ENCODE data around the gene IRAK2. TPM values are rescaled to one million over a fixed set of nuclear protein-coding genes. Genes with fewer than 3 reads are reported as not detected.

Gene IRAK2, protein sequence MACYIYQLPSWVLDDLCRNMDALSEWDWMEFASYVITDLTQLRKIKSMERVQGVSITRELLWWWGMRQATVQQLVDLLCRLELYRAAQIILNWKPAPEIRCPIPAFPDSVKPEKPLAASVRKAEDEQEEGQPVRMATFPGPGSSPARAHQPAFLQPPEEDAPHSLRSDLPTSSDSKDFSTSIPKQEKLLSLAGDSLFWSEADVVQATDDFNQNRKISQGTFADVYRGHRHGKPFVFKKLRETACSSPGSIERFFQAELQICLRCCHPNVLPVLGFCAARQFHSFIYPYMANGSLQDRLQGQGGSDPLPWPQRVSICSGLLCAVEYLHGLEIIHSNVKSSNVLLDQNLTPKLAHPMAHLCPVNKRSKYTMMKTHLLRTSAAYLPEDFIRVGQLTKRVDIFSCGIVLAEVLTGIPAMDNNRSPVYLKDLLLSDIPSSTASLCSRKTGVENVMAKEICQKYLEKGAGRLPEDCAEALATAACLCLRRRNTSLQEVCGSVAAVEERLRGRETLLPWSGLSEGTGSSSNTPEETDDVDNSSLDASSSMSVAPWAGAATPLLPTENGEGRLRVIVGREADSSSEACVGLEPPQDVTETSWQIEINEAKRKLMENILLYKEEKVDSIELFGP
- total RNA-seq (1 to 10 TPM; 5.0 to 5.1 TPM), polyA plus RNA-seq (10.3 TPM)

DNA sequence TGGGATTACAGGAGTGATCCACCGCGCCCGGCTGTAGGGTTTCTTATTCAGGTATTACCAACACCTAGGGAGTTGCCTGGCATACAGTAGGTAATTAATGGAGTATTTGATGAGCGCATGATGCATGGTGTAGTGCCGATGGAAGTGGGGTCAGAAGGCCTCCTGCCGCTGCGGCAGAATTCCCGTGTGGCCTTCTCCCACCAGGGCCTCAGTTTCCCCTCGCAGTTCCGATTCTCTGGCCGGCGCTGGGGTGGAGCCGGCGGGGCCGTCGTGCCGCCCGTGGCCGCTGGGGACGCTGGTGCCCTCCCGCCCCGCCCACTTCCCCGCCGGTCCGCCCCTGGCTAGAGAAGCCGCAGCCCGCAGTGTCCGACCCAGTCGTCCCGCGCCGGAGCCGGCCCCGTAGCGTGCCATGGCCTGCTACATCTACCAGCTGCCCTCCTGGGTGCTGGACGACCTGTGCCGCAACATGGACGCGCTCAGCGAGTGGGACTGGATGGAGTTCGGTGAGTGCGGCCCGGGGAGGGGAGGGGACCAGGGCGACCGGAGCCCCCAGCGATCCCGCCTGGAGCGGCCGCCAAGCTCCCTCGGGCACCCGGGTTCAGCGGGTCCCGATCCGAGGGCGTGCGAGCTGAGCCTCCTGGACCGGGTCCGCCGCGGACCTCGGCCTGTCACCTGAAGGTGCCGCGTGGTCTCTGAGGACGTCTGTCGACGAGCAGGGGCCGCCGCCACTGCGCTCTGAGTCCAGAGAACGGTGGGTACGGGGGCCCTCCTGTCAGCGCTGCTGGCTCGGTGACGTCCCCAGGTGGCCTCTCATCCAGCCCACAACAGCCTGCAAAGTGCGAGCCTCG is at the start of gene IRAK2:
TSS of gene IRAK2 (plus strand) at position 374 of the 848 bp plus-strand sequence. CDS start at position 410, 36 bp downstream.
- no peaks in the 10 kb centered on the region for H3K27me3 ChIP-seq (ENCODE audit: insufficient read depth, low read length, poor library complexity, severe bottlenecking)
- peaks cover 14 to 26% (median 23%) of the 10 kb centered on the region in 3 donors for H3K4me1 Mint-ChIP-seq
- ChIA-PET POLR2A (no interaction called here), CTCF (interaction anchor here (0.6 to 2.7 kb wide), 17 partner anchors 9 to 231 kb away, joined by 3 to 14 read pairs (median 4); partner anchors contain the start of genes CRELD1 and TATDN2)
- H3K27ac Mint-ChIP-seq, result peak within 1 kb of the TSS; percentile 51 to 89 (median 85)
- H3K36me3 ChIP-seq (ENCODE audit: insufficient read depth, low read length), result no peaks in the 10 kb centered on the region
- peaks cover 0 to 7% (median 5%) of the 10 kb centered on the region in 5 donors for H3K9me3 Mint-ChIP-seq
- peak; percentile 51 to 72 (median 58) for DNase-seq
- peak within 1 kb of the TSS; percentile 70 for H3K4me3 ChIP-seq (ENCODE audit: low read length)
- peaks cover 10% of the 10 kb centered on the region for H3K9me3 ChIP-seq (ENCODE audit: low read length)
- H3K4me1 ChIP-seq (ENCODE audit: insufficient read depth, low read length), result peaks cover 8% of the 10 kb centered on the region
- H3K27ac ChIP-seq (ENCODE audit: low read depth, low read length), result peak within 1 kb of the TSS; percentile 53
- H3K4me3 Mint-ChIP-seq, result peak within 1 kb of the TSS; percentile 81 to 93 (median 89)
- no peaks in the 10 kb centered on the region for H3K27me3 Mint-ChIP-seq
- peaks cover 8 to 11% (median 9%) of the 10 kb centered on the region in 3 donors for H3K36me3 Mint-ChIP-seq

DNA sequence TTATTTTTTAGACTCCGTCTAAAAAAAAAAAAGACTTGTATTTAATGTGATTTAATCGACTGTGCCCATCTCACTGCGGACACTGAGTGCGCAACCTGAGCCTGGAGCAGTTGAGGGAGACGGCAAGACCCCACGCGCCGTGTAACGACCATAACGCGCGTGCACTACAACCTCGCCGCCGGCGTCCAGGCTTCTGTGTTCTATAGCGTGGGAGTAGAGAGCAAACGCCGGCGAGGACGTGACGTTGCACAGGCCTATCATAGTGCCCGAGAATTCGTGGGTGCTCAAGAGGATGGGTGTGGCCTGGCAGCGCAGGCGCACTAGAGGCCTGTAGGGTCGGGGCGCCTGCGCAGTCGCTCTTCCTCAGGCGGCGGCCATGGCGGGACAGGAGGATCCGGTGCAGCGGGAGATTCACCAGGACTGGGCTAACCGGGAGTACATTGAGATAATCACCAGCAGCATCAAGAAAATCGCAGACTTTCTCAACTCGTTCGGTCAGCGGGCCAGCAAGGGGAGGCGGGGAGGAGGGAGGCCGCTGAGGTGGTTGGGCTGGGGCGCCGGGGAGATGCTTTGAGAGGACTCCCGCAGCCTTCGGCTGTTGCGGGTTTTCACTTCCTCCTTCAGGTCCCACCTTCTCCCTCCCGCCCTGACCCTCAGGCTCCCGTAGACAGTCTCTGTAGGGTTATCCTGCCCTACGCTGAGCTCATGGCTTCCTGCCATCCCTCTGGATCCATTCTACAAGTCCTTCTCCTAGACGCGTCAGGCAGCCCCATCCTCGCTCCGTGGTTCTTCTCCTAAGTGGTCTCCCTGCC is 49.2 kb upstream of the IRAK2 start, which contains the start of gene BRK1:
TSS of gene BRK1 (plus strand) at position 350 of the 812 bp plus-strand sequence. CDS start at position 377, 27 bp downstream.
- peak within 1 kb of the TSS; percentile 96 for H3K4me3 ChIP-seq (ENCODE audit: low read length)
- no peaks in the 10 kb centered on the region for H3K9me3 Mint-ChIP-seq
- peaks cover 34 to 47% (median 44%) of the 10 kb centered on the region in 3 donors for H3K4me1 Mint-ChIP-seq
- H3K36me3 Mint-ChIP-seq, result peaks cover 0 to 25% (median 0%) of the 10 kb centered on the region in 3 donors
- peak within 1 kb of the TSS; percentile 82 for H3K27ac ChIP-seq (ENCODE audit: low read depth, low read length)
- H3K36me3 ChIP-seq (ENCODE audit: insufficient read depth, low read length), result no peaks in the 10 kb centered on the region
- peak within 1 kb of the TSS; percentile 90 to 100 (median 99) for H3K4me3 Mint-ChIP-seq
- POLR2A ChIA-PET, result interaction anchor here (0.6 to 1.1 kb wide), 7 partner anchors 104 to 182 kb away, joined by 3 to 10 read pairs (median 4); partner anchors contain the start of gene CRELD1
- peak; percentile 89 to 97 (median 91) for DNase-seq
- peak within 1 kb of the TSS; percentile 87 to 100 (median 98) for H3K27ac Mint-ChIP-seq
- no peaks in the 10 kb centered on the region for H3K27me3 Mint-ChIP-seq
- no peaks in the 10 kb centered on the region for H3K27me3 ChIP-seq (ENCODE audit: insufficient read depth, low read length, poor library complexity, severe bottlenecking)
- CTCF ChIA-PET, result interaction anchor here (0.7 kb wide), 1 partner anchor 84 kb away, joined by 3 read pairs; no protein-coding TSS in a partner anchor
- H3K4me1 ChIP-seq (ENCODE audit: insufficient read depth, low read length), result peaks cover 34% of the 10 kb centered on the region
- no peaks in the 10 kb centered on the region for H3K9me3 ChIP-seq (ENCODE audit: low read length)

DNA sequence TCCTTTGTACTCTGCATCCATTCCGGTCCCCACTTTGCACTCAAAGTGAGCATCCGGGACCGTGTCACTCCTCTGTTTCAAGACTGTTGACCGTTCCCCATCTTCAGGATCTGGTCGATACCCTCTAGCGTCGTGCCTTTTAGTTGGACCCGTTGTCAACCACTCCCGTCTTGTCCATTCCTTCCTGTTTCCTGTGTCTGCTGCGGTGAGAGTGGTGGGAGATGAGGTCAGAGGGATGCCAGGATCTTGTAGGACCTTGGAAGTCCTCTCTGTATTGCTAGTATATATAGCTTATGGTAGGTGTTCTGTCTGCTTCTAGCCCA is 48.6 kb upstream of the IRAK2 start:
- POLR2A ChIA-PET, result interaction anchor here (0.9 kb wide), 1 partner anchor 132 kb away, joined by 3 read pairs; the partner anchor contains the start of gene TATDN2
- H3K9me3 ChIP-seq (ENCODE audit: low read length), result no peaks in the 10 kb centered on the region
- CTCF ChIA-PET, result interaction anchor here (1.1 to 2.0 kb wide), 2 partner anchors 10 to 13 kb away, joined by 3 to 4 read pairs; no protein-coding TSS in a partner anchor
- peak overlapping the region; percentile 82 for H3K27ac ChIP-seq (ENCODE audit: low read depth, low read length)
- peaks cover 34% of the 10 kb centered on the region for H3K4me1 ChIP-seq (ENCODE audit: insufficient read depth, low read length)
- H3K9me3 Mint-ChIP-seq, result no peaks in the 10 kb centered on the region
- peak overlapping the region; percentile 90 to 100 (median 99) for H3K4me3 Mint-ChIP-seq
- H3K4me3 ChIP-seq (ENCODE audit: low read length), result peak overlapping the region; percentile 96
- H3K27ac Mint-ChIP-seq, result peak overlapping the region; percentile 87 to 100 (median 98)
- no peaks in the 10 kb centered on the region for H3K27me3 ChIP-seq (ENCODE audit: insufficient read depth, low read length, poor library complexity, severe bottlenecking)
- H3K36me3 ChIP-seq (ENCODE audit: insufficient read depth, low read length), result no peaks in the 10 kb centered on the region
- peaks cover 0 to 30% (median 0%) of the 10 kb centered on the region in 3 donors for H3K36me3 Mint-ChIP-seq
- DNase-seq, result peak in 1 of 5 donors; percentile 3
- no peaks in the 10 kb centered on the region for H3K27me3 Mint-ChIP-seq
- peaks cover 40 to 53% (median 50%) of the 10 kb centered on the region in 3 donors for H3K4me1 Mint-ChIP-seq

DNA sequence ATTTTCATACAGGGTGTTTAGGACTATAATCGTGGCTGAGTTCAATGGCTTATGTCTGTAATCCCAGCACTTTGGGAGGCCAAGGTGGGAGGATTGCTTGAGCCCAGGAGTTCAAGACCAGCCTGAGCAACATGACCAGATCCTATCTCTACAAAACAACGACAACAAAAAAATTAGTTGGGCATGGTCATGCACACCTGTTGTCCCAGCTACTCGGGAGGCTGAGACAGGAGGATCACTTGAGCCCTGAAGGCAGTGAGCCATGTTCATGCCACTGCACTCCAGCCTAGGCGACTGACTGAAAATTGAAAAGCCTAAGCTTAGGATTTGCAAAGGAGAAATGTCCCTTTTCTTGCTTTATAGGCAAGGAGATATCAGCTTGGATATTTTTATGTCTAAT is 47.8 kb upstream of the IRAK2 start:
- no peaks in the 10 kb centered on the region for H3K27me3 ChIP-seq (ENCODE audit: insufficient read depth, low read length, poor library complexity, severe bottlenecking)
- Mint-ChIP-seq H3K27me3 (no peaks in the 10 kb centered on the region), H3K36me3 (peaks cover 0 to 34% (median 0%) of the 10 kb centered on the region in 3 donors), H3K4me1 (peaks cover 43 to 57% (median 54%) of the 10 kb centered on the region in 3 donors), H3K9me3 (no peaks in the 10 kb centered on the region), H3K4me3 (peak overlapping the region; percentile 27 to 100 (median 99)), H3K27ac (peak overlapping the region in 6 of 8 donors; percentile 87 to 100 (median 98))
- POLR2A ChIA-PET, result interaction anchor here (0.7 to 0.9 kb wide), 2 partner anchors 63 to 131 kb away, joined by 3 to 4 read pairs; partner anchors contain the start of gene TATDN2
- H3K9me3 ChIP-seq (ENCODE audit: low read length), result no peaks in the 10 kb centered on the region
- H3K4me1 ChIP-seq (ENCODE audit: insufficient read depth, low read length), result peaks cover 34% of the 10 kb centered on the region
- no peak for DNase-seq
- no peak overlapping the region for H3K27ac ChIP-seq (ENCODE audit: low read depth, low read length)
- H3K36me3 ChIP-seq (ENCODE audit: insufficient read depth, low read length), result no peaks in the 10 kb centered on the region
- CTCF ChIA-PET, result interaction anchor here (0.9 to 2.0 kb wide), 5 partner anchors 10 to 184 kb away, joined by 3 to 4 read pairs (median 3); no protein-coding TSS in a partner anchor
- H3K4me3 ChIP-seq (ENCODE audit: low read length), result peak overlapping the region; percentile 96

DNA sequence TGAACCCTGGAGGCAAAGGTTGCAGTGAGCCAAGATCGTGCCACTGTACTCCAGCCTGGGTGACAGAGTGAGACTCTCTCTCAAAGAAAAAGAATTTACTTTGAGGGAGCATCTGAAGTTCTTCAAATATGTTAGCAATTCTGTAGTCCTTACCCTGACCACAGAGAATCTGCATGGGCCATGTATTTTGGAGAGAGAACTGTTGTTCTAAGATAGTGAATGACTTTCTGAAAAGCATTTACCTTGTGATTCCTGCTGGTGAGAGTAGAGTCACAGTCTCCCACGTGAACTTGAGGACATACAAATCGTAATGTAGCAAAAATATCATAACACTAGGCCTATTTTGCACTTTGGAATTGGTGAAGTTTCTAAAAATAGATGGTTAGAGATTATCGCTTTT is 45.3 kb upstream of the IRAK2 start:
- Mint-ChIP-seq H3K4me1 (peaks cover 50 to 69% (median 67%) of the 10 kb centered on the region in 3 donors), H3K9me3 (no peaks in the 10 kb centered on the region), H3K36me3 (peaks cover 0 to 48% (median 5%) of the 10 kb centered on the region in 3 donors), H3K4me3 (peak overlapping the region in 1 of 7 donors; percentile 73), H3K27me3 (no peaks in the 10 kb centered on the region), H3K27ac (peak overlapping the region in 2 of 8 donors; percentile 18 to 21)
- ChIA-PET CTCF (no interaction called here), POLR2A (no interaction called here)
- no peak for DNase-seq
- no peak overlapping the region for H3K4me3 ChIP-seq (ENCODE audit: low read length)
- no peaks in the 10 kb centered on the region for H3K27me3 ChIP-seq (ENCODE audit: insufficient read depth, low read length, poor library complexity, severe bottlenecking)
- H3K4me1 ChIP-seq (ENCODE audit: insufficient read depth, low read length), result peaks cover 34% of the 10 kb centered on the region
- no peaks in the 10 kb centered on the region for H3K9me3 ChIP-seq (ENCODE audit: low read length)
- peaks cover 2% of the 10 kb centered on the region for H3K36me3 ChIP-seq (ENCODE audit: insufficient read depth, low read length)
- H3K27ac ChIP-seq (ENCODE audit: low read depth, low read length), result no peak overlapping the region

DNA sequence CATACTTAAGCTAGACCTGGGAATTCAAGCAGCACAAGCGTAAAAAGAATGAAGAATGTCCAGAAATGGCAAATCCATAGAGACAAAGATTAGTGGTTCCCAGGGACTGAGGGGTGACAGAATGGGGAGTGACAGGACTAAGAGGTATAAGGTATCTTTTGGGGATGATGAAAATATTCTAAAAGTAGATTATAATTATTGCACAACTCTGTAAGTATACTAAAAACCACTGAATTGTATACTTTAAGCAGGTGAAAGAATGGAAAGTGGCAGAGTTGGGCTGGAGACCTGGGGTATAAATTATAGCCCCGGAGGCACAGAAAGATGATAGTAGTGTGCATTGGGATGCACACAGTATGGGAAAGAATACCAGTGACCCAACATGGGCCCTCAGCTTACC is 43.7 kb upstream of the IRAK2 start:
- H3K4me3 ChIP-seq (ENCODE audit: low read length), result no peak overlapping the region
- Mint-ChIP-seq H3K36me3 (peaks cover 0 to 55% (median 15%) of the 10 kb centered on the region in 3 donors), H3K27ac (peak overlapping the region in 6 of 8 donors; percentile 5 to 83 (median 61)), H3K4me3 (peak overlapping the region in 1 of 7 donors; percentile 50), H3K27me3 (no peaks in the 10 kb centered on the region), H3K9me3 (no peaks in the 10 kb centered on the region), H3K4me1 (peaks cover 46 to 66% (median 64%) of the 10 kb centered on the region in 3 donors)
- H3K27ac ChIP-seq (ENCODE audit: low read depth, low read length), result no peak overlapping the region
- H3K36me3 ChIP-seq (ENCODE audit: insufficient read depth, low read length), result peaks cover 14% of the 10 kb centered on the region
- no peaks in the 10 kb centered on the region for H3K9me3 ChIP-seq (ENCODE audit: low read length)
- no peak for DNase-seq
- no peaks in the 10 kb centered on the region for H3K27me3 ChIP-seq (ENCODE audit: insufficient read depth, low read length, poor library complexity, severe bottlenecking)
- ChIA-PET POLR2A (no interaction called here), CTCF (no interaction called here)
- H3K4me1 ChIP-seq (ENCODE audit: insufficient read depth, low read length), result peaks cover 27% of the 10 kb centered on the region
